Endothelial cell of umbilical vein (primary cell): ENCODE results near the gene SMIM33.

Experiments
- EZH2 ChIP-seq: IDR thresholded peaks from 2 replicates; pipeline ENCODE4 v1.6.1; 2012; ENCODE audit warnings: borderline replicate concordance, low read depth, mild to moderate bottlenecking, moderate library complexity, low read length, inconsistent platforms; ENCODE audit not compliant: severe bottlenecking
- MYC ChIP-seq: IDR thresholded peaks from one replicate; pipeline ENCODE4 v1.6.1; 2011; ENCODE audit warnings: mild to moderate bottlenecking, low read depth, low read length
- POLR2A ChIP-seq: IDR thresholded peaks from 2 replicates; pipeline ENCODE4 v1.6.1; 2012; ENCODE audit warnings: low read depth, mild to moderate bottlenecking, control low read depth, low read length
- TF ChIP-seq, protein P1 (sequence below), 2 donors: IDR thresholded peaks; 1 replicate in 1 of 2; 2 replicates in 1 of 2; pipeline ENCODE4 v1.5.1; 2011; ENCODE audit warnings: low read length in 2 of 2, mild to moderate bottlenecking in 2 of 2, moderate library complexity in 2 of 2, control low read depth in 1 of 2, inconsistent platforms in 1 of 2, low read depth in 1 of 2; ENCODE audit not compliant: insufficient read depth in 1 of 2; ENCODE audit errors: extremely low read depth in 1 of 2

DNA sequence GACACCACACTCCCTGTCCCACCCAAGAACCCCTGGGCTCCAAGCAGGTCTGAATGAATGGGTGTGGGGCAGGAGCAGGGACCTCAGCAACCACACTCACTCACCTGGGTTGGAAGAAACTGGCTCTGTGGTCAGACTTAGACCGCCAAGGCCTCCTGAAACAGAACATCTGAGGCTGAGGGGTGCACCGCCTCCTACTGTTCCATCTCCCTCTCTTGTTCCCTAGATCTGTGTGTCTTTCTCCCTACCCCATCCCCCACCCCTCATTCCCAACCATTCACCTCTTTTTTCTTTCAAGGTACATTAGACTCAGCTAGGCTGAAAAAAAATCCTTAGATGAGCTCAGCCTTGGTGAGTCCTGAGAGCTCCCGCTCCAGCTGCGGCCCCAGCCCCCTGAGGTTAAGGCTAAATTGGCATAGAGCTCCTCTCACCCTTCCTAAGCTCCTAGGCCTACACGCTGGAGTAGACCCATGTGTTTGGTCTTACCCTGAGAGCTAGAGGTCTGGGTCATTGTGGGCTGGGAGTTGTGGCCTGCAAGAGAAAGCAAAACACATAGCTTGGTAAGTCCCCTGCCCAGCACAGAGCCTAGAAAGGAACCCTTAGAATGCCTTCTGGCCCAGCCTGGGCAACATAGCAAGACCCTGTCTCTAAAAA lies 13.0 kb upstream of the SMIM33 start:
- TF ChIP-seq EZH2 (no peak), POLR2A (no peak), MYC (no peak)
- TF ChIP-seq, protein P1, sequence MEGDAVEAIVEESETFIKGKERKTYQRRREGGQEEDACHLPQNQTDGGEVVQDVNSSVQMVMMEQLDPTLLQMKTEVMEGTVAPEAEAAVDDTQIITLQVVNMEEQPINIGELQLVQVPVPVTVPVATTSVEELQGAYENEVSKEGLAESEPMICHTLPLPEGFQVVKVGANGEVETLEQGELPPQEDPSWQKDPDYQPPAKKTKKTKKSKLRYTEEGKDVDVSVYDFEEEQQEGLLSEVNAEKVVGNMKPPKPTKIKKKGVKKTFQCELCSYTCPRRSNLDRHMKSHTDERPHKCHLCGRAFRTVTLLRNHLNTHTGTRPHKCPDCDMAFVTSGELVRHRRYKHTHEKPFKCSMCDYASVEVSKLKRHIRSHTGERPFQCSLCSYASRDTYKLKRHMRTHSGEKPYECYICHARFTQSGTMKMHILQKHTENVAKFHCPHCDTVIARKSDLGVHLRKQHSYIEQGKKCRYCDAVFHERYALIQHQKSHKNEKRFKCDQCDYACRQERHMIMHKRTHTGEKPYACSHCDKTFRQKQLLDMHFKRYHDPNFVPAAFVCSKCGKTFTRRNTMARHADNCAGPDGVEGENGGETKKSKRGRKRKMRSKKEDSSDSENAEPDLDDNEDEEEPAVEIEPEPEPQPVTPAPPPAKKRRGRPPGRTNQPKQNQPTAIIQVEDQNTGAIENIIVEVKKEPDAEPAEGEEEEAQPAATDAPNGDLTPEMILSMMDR (IDR thresholded peaks at IDR 0.05; ENCODE audit: extremely low read depth in 1 of 2, insufficient read depth in 1 of 2, low read depth in 1 of 2, low read length in 2 of 2), result no peak
